ENCODE data around the gene TRPM5. TPM values are rescaled to one million over a fixed set of nuclear protein-coding genes. Genes with fewer than 3 reads are reported as not detected.

The TRPM5 gene
- total and polyA plus RNA-seq, 2 donors (not counting 1 experiment from before 2014, with no cell fraction given): 0.03 TPM; not detected in 1

DNA sequence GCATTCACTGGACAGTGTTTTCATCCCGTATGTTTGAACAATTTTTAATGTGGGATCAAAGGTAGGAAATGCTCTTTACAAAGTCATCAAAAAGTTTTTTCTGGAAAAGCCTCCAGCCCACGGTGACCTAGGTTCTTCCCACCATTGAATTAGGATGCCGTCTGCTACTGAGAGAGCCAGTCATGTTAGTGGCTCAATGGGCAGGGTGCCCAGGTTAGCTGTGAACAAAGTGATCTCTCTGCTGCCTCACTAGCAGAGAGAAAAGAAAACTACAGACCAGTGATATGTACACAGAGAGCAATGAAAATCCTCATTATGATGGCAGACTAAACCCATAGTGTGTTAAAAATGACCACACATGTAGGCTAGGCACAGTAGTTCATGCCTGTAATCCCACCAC is 32.9 kb upstream of the TRPM5 start:
- no peak overlapping the region for H3K27ac Mint-ChIP-seq
- no peak for TF ChIP-seq EZH2 (IDR thresholded peaks at IDR 0.05; ENCODE audit: borderline replicate concordance, insufficient read depth, low read depth, low read length, poor library complexity, severe bottlenecking)
- TF ChIP-seq, protein P1, sequence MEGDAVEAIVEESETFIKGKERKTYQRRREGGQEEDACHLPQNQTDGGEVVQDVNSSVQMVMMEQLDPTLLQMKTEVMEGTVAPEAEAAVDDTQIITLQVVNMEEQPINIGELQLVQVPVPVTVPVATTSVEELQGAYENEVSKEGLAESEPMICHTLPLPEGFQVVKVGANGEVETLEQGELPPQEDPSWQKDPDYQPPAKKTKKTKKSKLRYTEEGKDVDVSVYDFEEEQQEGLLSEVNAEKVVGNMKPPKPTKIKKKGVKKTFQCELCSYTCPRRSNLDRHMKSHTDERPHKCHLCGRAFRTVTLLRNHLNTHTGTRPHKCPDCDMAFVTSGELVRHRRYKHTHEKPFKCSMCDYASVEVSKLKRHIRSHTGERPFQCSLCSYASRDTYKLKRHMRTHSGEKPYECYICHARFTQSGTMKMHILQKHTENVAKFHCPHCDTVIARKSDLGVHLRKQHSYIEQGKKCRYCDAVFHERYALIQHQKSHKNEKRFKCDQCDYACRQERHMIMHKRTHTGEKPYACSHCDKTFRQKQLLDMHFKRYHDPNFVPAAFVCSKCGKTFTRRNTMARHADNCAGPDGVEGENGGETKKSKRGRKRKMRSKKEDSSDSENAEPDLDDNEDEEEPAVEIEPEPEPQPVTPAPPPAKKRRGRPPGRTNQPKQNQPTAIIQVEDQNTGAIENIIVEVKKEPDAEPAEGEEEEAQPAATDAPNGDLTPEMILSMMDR (IDR thresholded peaks at IDR 0.05): no peak
- intact Hi-C loops (cut with micrococcal nuclease): no loop called here
- no peaks in the 10 kb centered on the region for H3K27me3 Mint-ChIP-seq
- no peak overlapping the region for H3K9ac ChIP-seq (ENCODE audit: low read length)
- H3K9me3 ChIP-seq (ENCODE audit: control extremely low read depth in 1 of 3, control insufficient read depth in 2 of 3, insufficient read depth in 1 of 3, low read length in 2 of 3): peaks cover 1 to 25% (median 15%) of the 10 kb centered on the region in 3 donors
- H4K20me1 ChIP-seq (ENCODE audit: control insufficient read depth, insufficient read depth, low read length, poor library complexity, severe bottlenecking): peaks cover 40% of the 10 kb centered on the region
- 100% methylated on average over 1 of the region's 3 CpGs for WGBS (ENCODE audit: insufficient coverage)
- POLR2A ChIA-PET: no interaction called here
- H3K4me3 Mint-ChIP-seq: no peak overlapping the region
- ATAC-seq (ENCODE audit: low read depth): no peak
- H3K4me3 ChIP-seq (ENCODE audit: control extremely low read depth in 1 of 5, extremely low read depth in 1 of 5, insufficient read depth in 1 of 5, low read depth in 2 of 5, low read length in 4 of 5): no peak overlapping the region
- DNase-seq: no peak
- H3K4me2 ChIP-seq (replicated peaks; ENCODE audit: low read depth, low read length, poor library complexity, severe bottlenecking): no peak overlapping the region
- no peak overlapping the region for H3K27ac ChIP-seq (ENCODE audit: low read length in 2 of 2)
- H3K9me3 Mint-ChIP-seq (ENCODE audit: insufficient read depth): peaks cover 6% of the 10 kb centered on the region
- peaks cover 12% of the 10 kb centered on the region in 2 donors for H3K4me1 ChIP-seq (ENCODE audit: control insufficient read depth in 2 of 2, insufficient read depth in 2 of 2, low read length in 2 of 2)
- no peaks in the 10 kb centered on the region for H3K27me3 ChIP-seq (replicated peaks in 1 of 4; ENCODE audit: control extremely low read depth in 1 of 4, control insufficient read depth in 3 of 4, insufficient read depth in 4 of 4, low read length in 3 of 4)
- peaks cover 0 to 2% of the 10 kb centered on the region in 2 experiments for H3K36me3 ChIP-seq (replicated peaks in 1 of 2; ENCODE audit: control extremely low read depth in 1 of 2, control insufficient read depth in 1 of 2, extremely low read depth in 1 of 2, insufficient read depth in 2 of 2, low read length in 1 of 2)
- no peak overlapping the region for H2AFZ ChIP-seq (ENCODE audit: insufficient read depth, low read depth, low read length, poor library complexity, severe bottlenecking)
- peaks cover 22% of the 10 kb centered on the region for H3K4me1 Mint-ChIP-seq
- peaks cover 17% of the 10 kb centered on the region for H3K79me2 ChIP-seq (ENCODE audit: control insufficient read depth, insufficient read depth, low read length)
- CTCF ChIA-PET: interaction anchor here (1.3 kb wide), 1 partner anchor 26 kb away, joined by 3 read pairs; no protein-coding TSS in a partner anchor

DNA sequence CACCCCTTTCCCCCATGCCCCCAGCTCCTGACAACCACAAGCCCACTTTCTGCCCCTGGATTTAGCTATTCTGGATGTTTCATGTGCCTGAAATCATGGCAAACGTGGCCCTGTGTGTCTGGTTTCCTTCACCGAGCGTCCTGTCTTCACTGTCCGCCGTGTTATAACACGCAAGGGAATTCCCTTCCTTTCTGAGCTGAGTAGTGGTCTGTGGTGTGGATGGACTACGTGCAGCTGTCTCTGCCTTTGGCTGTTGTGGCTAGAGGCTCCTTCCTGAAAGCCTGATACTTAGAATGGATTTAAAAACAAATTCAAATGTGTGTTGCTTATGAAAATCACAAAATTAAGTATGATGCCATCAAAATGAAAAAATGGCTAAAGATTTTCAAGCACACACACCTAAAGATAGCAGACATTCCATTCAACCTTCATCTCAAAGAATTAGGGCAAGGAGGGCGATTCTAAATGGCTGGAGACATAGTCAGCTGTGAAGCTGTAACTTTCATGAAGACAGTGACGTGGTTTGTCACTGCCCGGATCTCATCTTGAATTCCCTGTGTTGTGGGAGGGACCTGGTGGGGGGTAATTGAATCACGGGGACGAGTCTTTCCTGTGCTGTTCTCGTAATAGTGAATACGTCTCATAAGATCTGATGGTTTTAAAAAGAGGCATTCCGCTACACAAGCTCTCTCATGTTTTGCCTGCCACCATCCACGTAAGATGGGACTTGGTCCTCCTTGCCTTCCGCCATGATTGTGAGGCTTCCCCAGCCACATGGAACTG is 31.0 kb upstream of the TRPM5 start:
- Histone ChIP-seq H4K20me1 (ENCODE audit: control insufficient read depth, insufficient read depth, low read length, poor library complexity, severe bottlenecking) (peaks cover 47% of the 10 kb centered on the region), H3K9ac (ENCODE audit: low read length) (no peak overlapping the region), H3K27ac (ENCODE audit: low read length in 2 of 2) (no peak overlapping the region), H2AFZ (ENCODE audit: insufficient read depth, low read depth, low read length, poor library complexity, severe bottlenecking) (no peak overlapping the region), H3K36me3 (replicated peaks in 1 of 2; ENCODE audit: control extremely low read depth in 1 of 2, control insufficient read depth in 1 of 2, extremely low read depth in 1 of 2, insufficient read depth in 2 of 2, low read length in 1 of 2) (peaks cover 0 to 2% of the 10 kb centered on the region in 2 experiments), H3K27me3 (replicated peaks in 1 of 4; ENCODE audit: control extremely low read depth in 1 of 4, control insufficient read depth in 3 of 4, insufficient read depth in 4 of 4, low read length in 3 of 4) (no peaks in the 10 kb centered on the region), H3K9me3 (ENCODE audit: control extremely low read depth in 1 of 3, control insufficient read depth in 2 of 3, insufficient read depth in 1 of 3, low read length in 2 of 3) (peaks cover 1 to 22% (median 15%) of the 10 kb centered on the region in 3 donors), H3K4me3 (ENCODE audit: control extremely low read depth in 1 of 5, extremely low read depth in 1 of 5, insufficient read depth in 1 of 5, low read depth in 2 of 5, low read length in 4 of 5) (no peak overlapping the region), H3K4me2 (replicated peaks; ENCODE audit: low read depth, low read length, poor library complexity, severe bottlenecking) (no peak overlapping the region), H3K4me1 (ENCODE audit: control insufficient read depth in 2 of 2, insufficient read depth in 2 of 2, low read length in 2 of 2) (no peaks in the 10 kb centered on the region), H3K79me2 (ENCODE audit: control insufficient read depth, insufficient read depth, low read length) (peaks cover 31% of the 10 kb centered on the region)
- Mint-ChIP-seq H3K27me3 (no peaks in the 10 kb centered on the region), H3K4me3 (no peak overlapping the region), H3K27ac (no peak overlapping the region), H3K9me3 (ENCODE audit: insufficient read depth) (peaks cover 6% of the 10 kb centered on the region), H3K4me1 (peaks cover 7% of the 10 kb centered on the region)
- 65% methylated on average over 13 of the region's 17 CpGs for WGBS (ENCODE audit: insufficient coverage)
- ChIA-PET POLR2A (no interaction called here), CTCF (no interaction called here)
- ATAC-seq (ENCODE audit: low read depth) (no peak), DNase-seq (no peak)
- TF ChIP-seq, protein P1 (IDR thresholded peaks at IDR 0.05): no peak
- no peak for TF ChIP-seq EZH2 (IDR thresholded peaks at IDR 0.05; ENCODE audit: borderline replicate concordance, insufficient read depth, low read depth, low read length, poor library complexity, severe bottlenecking)
- intact Hi-C loops (cut with micrococcal nuclease): no loop called here
